ENCODE measurements around the gene PDE3A. TPM values are rescaled to one million over a fixed set of nuclear protein-coding genes. Genes with fewer than 3 reads are reported as not detected.
A peak's percentile ranks its signal among the peaks of the same experiment; 100 is the strongest.

PDE3A gene
- total RNA-seq, 1 donor from 2014 or later, result under 0.01 TPM

DNA sequence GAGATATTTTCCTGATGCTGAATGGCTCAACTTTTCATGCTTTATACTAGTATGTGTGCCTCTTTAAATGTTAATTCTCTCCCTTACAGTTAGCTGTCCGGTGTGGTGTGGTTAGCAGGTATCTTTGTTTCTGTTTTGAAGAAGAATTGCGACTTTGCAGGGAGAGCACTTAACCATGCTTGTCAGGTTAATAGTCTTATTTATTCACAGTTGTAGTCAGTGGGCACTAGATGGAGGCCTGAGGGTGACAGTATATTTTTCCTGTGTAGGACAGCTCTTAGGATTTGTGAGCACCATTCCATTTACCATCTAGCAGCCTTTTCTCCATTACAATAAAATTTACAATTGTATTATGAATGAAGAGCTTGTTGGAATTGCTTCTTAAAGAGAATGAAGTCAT is 34.9 kb downstream of the PDE3A start:
- TF ChIP-seq, protein P1, sequence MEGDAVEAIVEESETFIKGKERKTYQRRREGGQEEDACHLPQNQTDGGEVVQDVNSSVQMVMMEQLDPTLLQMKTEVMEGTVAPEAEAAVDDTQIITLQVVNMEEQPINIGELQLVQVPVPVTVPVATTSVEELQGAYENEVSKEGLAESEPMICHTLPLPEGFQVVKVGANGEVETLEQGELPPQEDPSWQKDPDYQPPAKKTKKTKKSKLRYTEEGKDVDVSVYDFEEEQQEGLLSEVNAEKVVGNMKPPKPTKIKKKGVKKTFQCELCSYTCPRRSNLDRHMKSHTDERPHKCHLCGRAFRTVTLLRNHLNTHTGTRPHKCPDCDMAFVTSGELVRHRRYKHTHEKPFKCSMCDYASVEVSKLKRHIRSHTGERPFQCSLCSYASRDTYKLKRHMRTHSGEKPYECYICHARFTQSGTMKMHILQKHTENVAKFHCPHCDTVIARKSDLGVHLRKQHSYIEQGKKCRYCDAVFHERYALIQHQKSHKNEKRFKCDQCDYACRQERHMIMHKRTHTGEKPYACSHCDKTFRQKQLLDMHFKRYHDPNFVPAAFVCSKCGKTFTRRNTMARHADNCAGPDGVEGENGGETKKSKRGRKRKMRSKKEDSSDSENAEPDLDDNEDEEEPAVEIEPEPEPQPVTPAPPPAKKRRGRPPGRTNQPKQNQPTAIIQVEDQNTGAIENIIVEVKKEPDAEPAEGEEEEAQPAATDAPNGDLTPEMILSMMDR (IDR thresholded peaks at IDR 0.05; ENCODE audit: insufficient read depth, low read length, severe bottlenecking), result no peak
- Histone ChIP-seq H3K4me3 (ENCODE audit: low read depth, low read length) (no peak overlapping the region), H3K36me3 (ENCODE audit: control insufficient read depth, insufficient read depth, low read length) (no peaks in the 10 kb centered on the region), H3K27me3 (ENCODE audit: control insufficient read depth, insufficient read depth, low read length) (no peaks in the 10 kb centered on the region)
- no peak for FAIRE-seq
- DNase-seq (ENCODE audit: low read depth), result no peak

DNA sequence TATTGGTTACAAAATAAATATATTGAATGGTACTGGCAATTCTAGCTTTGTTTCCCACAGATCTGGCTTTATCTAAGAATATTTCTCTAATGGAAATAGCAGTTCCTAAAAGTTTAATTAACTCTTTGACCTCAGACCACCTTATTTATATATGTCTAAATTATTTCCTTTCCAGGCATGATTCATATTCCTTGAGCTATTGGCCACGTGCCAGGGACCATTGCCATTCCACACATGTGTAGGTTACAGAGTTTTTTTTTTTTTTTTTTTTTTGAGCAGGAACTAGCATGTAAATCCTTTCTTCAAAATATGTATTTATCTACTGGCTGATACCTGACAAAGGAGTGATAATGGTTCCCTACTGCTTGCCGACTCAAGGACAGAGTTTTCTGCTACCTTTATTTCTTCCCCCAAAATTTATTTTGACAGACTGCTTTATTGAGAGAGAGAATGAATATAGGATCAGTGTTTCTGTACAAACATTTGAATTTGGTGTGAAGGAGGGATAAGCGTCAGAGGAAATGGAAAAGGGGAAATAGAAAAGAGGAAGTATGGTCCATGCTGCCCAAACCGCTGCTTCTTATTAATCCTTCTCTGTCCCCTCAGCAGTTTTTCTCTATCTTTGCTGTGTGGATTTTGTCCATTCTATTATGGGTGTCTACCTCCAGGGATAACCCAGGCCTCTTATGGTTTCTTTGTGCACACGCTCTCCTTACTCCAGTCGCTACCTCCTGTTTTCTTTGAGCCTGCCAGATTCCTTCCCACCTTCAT is 36.4 kb downstream of the PDE3A start:
- H3K27me3 ChIP-seq (ENCODE audit: control insufficient read depth, insufficient read depth, low read length), result no peaks in the 10 kb centered on the region
- DNase-seq (ENCODE audit: low read depth) (peak; percentile 72), FAIRE-seq (no peak)
- no peaks in the 10 kb centered on the region for H3K36me3 ChIP-seq (ENCODE audit: control insufficient read depth, insufficient read depth, low read length)
- no peak overlapping the region for H3K4me3 ChIP-seq (ENCODE audit: low read depth, low read length)
- TF ChIP-seq, protein P1 (IDR thresholded peaks at IDR 0.05; ENCODE audit: insufficient read depth, low read length, severe bottlenecking), result no peak

DNA sequence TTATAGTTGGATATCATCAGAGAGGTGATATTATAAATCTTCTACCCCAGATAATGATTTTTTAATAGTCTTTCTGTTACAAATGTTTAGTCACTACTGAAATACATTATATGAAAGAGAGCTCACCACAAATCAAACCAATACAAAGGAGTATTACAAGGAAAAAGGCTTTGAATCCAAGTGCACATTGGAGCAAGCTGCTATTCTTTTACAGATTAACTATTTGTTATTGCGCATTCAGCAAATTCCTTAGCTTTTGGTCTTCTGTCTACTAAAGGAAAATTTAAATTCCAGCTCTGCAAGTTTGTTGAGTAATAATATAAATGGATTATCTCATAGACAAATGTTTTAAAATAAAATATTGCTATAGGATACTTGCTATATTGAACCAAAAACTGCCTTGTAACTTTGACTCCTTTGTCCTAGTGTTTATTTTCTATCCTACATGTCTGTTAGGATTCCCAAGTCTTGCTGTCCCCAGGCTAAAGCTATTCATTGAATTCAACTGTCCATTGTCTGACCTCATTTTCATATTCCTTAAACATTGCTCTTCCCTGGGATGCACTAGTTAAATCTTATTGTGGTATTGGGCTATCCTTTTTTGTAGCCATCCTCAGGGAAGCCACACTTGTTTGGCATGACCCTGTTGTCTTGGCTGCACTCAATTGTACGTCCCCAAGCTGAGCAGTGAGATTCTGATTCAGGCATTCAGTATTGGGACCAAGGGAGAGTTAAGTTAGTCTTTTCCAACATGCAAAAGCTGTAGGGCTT is 41.5 kb downstream of the PDE3A start:
- FAIRE-seq (no peak), DNase-seq (ENCODE audit: low read depth) (no peak)
- no peaks in the 10 kb centered on the region for H3K36me3 ChIP-seq (ENCODE audit: control insufficient read depth, insufficient read depth, low read length)
- no peak overlapping the region for H3K4me3 ChIP-seq (ENCODE audit: low read depth, low read length)
- TF ChIP-seq, protein P1 (IDR thresholded peaks at IDR 0.05; ENCODE audit: insufficient read depth, low read length, severe bottlenecking), result no peak
- H3K27me3 ChIP-seq (ENCODE audit: control insufficient read depth, insufficient read depth, low read length), result no peaks in the 10 kb centered on the region

DNA sequence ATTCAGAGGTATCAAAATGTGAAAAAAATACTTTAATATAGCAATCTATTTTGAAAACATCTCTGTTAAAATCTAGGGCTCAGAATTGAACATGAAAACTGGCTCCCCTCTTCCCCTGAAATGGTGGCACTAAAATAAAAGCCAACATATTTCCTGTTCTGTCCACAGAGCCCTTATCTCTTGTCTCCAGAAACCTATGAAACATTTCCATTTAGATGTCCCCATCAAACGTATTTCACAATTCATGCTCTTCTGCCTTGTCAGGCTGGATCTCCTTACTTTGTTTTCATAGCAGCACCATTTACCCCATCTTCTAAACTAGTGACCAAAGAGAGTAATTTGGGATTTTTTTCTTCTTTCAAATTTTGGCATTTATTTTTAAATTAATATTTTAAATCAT is 42.4 kb downstream of the PDE3A start:
- DNase-seq (ENCODE audit: low read depth), result no peak
- H3K27me3 ChIP-seq (ENCODE audit: control insufficient read depth, insufficient read depth, low read length), result no peaks in the 10 kb centered on the region
- TF ChIP-seq, protein P1 (IDR thresholded peaks at IDR 0.05; ENCODE audit: insufficient read depth, low read length, severe bottlenecking), result no peak
- no peak for FAIRE-seq
- no peak overlapping the region for H3K4me3 ChIP-seq (ENCODE audit: low read depth, low read length)
- H3K36me3 ChIP-seq (ENCODE audit: control insufficient read depth, insufficient read depth, low read length), result no peaks in the 10 kb centered on the region

DNA sequence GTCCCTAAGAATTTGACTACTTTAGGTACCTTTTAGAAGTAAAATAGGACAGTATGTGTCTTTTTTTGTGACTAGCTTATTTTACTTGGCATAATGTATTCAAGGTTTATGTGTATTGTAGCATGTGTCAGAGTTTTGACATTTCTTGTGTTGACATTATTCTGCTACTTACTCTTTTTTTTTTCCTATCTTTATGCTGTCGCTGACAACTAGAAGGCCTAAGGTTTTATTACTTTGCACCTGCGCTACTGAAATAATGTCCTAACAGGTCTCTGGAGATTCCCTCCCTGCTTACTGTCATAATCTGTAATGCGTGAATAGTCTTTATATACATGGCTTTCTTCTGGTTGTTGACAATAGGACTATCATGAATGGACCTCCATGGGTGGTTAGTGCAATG is 43.0 kb downstream of the PDE3A start:
- FAIRE-seq (no peak), DNase-seq (ENCODE audit: low read depth) (no peak)
- H3K36me3 ChIP-seq (ENCODE audit: control insufficient read depth, insufficient read depth, low read length), result no peaks in the 10 kb centered on the region
- TF ChIP-seq, protein P1 (IDR thresholded peaks at IDR 0.05; ENCODE audit: insufficient read depth, low read length, severe bottlenecking), result no peak
- H3K27me3 ChIP-seq (ENCODE audit: control insufficient read depth, insufficient read depth, low read length), result no peaks in the 10 kb centered on the region
- H3K4me3 ChIP-seq (ENCODE audit: low read depth, low read length), result no peak overlapping the region

Data from bronchial epithelial cell (primary cell).